ENCODE results near the gene CNNM1. TPM values are rescaled to one million over a fixed set of nuclear protein-coding genes. Genes with fewer than 3 reads are reported as not detected.
A peak's percentile ranks its signal among the peaks of the same experiment; 100 is the strongest.

The CNNM1 gene
- total and polyA plus RNA-seq, 2 donors (not counting 1 experiment from before 2014, with no cell fraction given), result not detected

GRCh38 chr10:99431190-99431760, 102.1 kb downstream of the CNNM1 start:
- ATAC-seq (ENCODE audit: low read depth) (no peak), DNase-seq (peak; percentile 63)
- H3K27me3 ChIP-seq (replicated peaks in 1 of 4; ENCODE audit: control extremely low read depth in 1 of 4, control insufficient read depth in 3 of 4, insufficient read depth in 4 of 4, low read length in 3 of 4), result no peaks in the 10 kb centered on the region
- H3K36me3 ChIP-seq (replicated peaks in 1 of 2; ENCODE audit: control extremely low read depth in 1 of 2, control insufficient read depth in 1 of 2, extremely low read depth in 1 of 2, insufficient read depth in 2 of 2, low read length in 1 of 2), result no peaks in the 10 kb centered on the region
- Mint-ChIP-seq H3K4me1 (peaks cover 28% of the 10 kb centered on the region), H3K27ac (peak overlapping the region; percentile 96), H3K9me3 (ENCODE audit: insufficient read depth) (no peaks in the 10 kb centered on the region), H3K27me3 (no peaks in the 10 kb centered on the region), H3K4me3 (peak overlapping the region; percentile 99)
- H3K9me3 ChIP-seq (ENCODE audit: control extremely low read depth in 1 of 3, control insufficient read depth in 2 of 3, insufficient read depth in 1 of 3, low read length in 2 of 3), result no peaks in the 10 kb centered on the region
- ChIA-PET CTCF (interaction anchor here (1.0 to 2.1 kb wide), 4 partner anchors 8 to 186 kb away, joined by 3 to 9 read pairs (median 3); no protein-coding TSS in a partner anchor), POLR2A (interaction anchor here (2.1 kb wide), 1 partner anchor 189 kb away, joined by 11 read pairs; the partner anchor contains the start of gene SLC25A28)
- no peaks in the 10 kb centered on the region for H4K20me1 ChIP-seq (ENCODE audit: control insufficient read depth, insufficient read depth, low read length, poor library complexity, severe bottlenecking)
- peak overlapping the region; percentile 81 to 85 for H3K27ac ChIP-seq (ENCODE audit: low read length in 2 of 2)
- H3K9ac ChIP-seq (ENCODE audit: low read length), result peak overlapping the region; percentile 80
- peak overlapping the region; percentile 95 for H2AFZ ChIP-seq (ENCODE audit: insufficient read depth, low read depth, low read length, poor library complexity, severe bottlenecking)
- peak overlapping the region; percentile 72 to 87 (median 76) for H3K4me3 ChIP-seq (ENCODE audit: control extremely low read depth in 1 of 5, extremely low read depth in 1 of 5, insufficient read depth in 1 of 5, low read depth in 2 of 5, low read length in 4 of 5)
- H3K4me1 ChIP-seq (ENCODE audit: control insufficient read depth in 2 of 2, insufficient read depth in 2 of 2, low read length in 2 of 2), result peaks cover 13 to 21% of the 10 kb centered on the region in 2 donors
- TF ChIP-seq EZH2 (IDR thresholded peaks at IDR 0.05; ENCODE audit: borderline replicate concordance, insufficient read depth, low read depth, low read length, poor library complexity, severe bottlenecking) (no peak), CTCF (IDR thresholded peaks at IDR 0.05) (no peak)
- H3K4me2 ChIP-seq (replicated peaks; ENCODE audit: low read depth, low read length, poor library complexity, severe bottlenecking), result peak overlapping the region; percentile 90
- intact Hi-C loops (cut with micrococcal nuclease), result loop anchor here (5.0 kb wide), 2 partner anchors 1106 to 1481 kb away; partner anchors contain the start of genes HIF1AN and SLF2
- WGBS (ENCODE audit: insufficient coverage), result 2% methylated on average over 20 of the region's 20 CpGs
- H3K79me2 ChIP-seq (ENCODE audit: control insufficient read depth, insufficient read depth, low read length), result peaks cover 3% of the 10 kb centered on the region

- H3K4me3 ChIP-seq (ENCODE audit: control extremely low read depth in 1 of 5, extremely low read depth in 1 of 5, insufficient read depth in 1 of 5, low read depth in 2 of 5, low read length in 4 of 5), result peak overlapping the region in 1 of 5 experiments; percentile 87
- H3K9me3 Mint-ChIP-seq (ENCODE audit: insufficient read depth), result no peaks in the 10 kb centered on the region
- H3K4me3 Mint-ChIP-seq, result peak overlapping the region; percentile 78
- H3K36me3 ChIP-seq (replicated peaks in 1 of 2; ENCODE audit: control extremely low read depth in 1 of 2, control insufficient read depth in 1 of 2, extremely low read depth in 1 of 2, insufficient read depth in 2 of 2, low read length in 1 of 2), result no peaks in the 10 kb centered on the region
- peak overlapping the region; percentile 90 for H3K4me2 ChIP-seq (replicated peaks; ENCODE audit: low read depth, low read length, poor library complexity, severe bottlenecking)
- H3K27ac ChIP-seq (ENCODE audit: low read length in 2 of 2), result no peak overlapping the region
- H3K79me2 ChIP-seq (ENCODE audit: control insufficient read depth, insufficient read depth, low read length), result peaks cover 3% of the 10 kb centered on the region
- H3K4me1 Mint-ChIP-seq, result peaks cover 28% of the 10 kb centered on the region
- intact Hi-C loops (cut with micrococcal nuclease), result loop anchor here (5.0 kb wide), 2 partner anchors 1105 to 1480 kb away; partner anchors contain the start of genes HIF1AN and SLF2
- TF ChIP-seq CTCF (IDR thresholded peaks at IDR 0.05) (no peak), EZH2 (IDR thresholded peaks at IDR 0.05; ENCODE audit: borderline replicate concordance, insufficient read depth, low read depth, low read length, poor library complexity, severe bottlenecking) (no peak)
- no peaks in the 10 kb centered on the region for H3K27me3 Mint-ChIP-seq
- H3K27me3 ChIP-seq (replicated peaks in 1 of 4; ENCODE audit: control extremely low read depth in 1 of 4, control insufficient read depth in 3 of 4, insufficient read depth in 4 of 4, low read length in 3 of 4), result no peaks in the 10 kb centered on the region
- DNase-seq, result no peak
- WGBS (ENCODE audit: insufficient coverage), result 100% methylated on average over 1 of the region's 4 CpGs
- no peak overlapping the region for H2AFZ ChIP-seq (ENCODE audit: insufficient read depth, low read depth, low read length, poor library complexity, severe bottlenecking)
- H3K9ac ChIP-seq (ENCODE audit: low read length), result no peak overlapping the region
- H3K4me1 ChIP-seq (ENCODE audit: control insufficient read depth in 2 of 2, insufficient read depth in 2 of 2, low read length in 2 of 2), result peaks cover 13 to 21% of the 10 kb centered on the region in 2 donors
- H4K20me1 ChIP-seq (ENCODE audit: control insufficient read depth, insufficient read depth, low read length, poor library complexity, severe bottlenecking), result no peaks in the 10 kb centered on the region
- CTCF ChIA-PET, result no interaction called here
- ATAC-seq (ENCODE audit: low read depth), result no peak
- H3K9me3 ChIP-seq (ENCODE audit: control extremely low read depth in 1 of 3, control insufficient read depth in 2 of 3, insufficient read depth in 1 of 3, low read length in 2 of 3), result no peaks in the 10 kb centered on the region
- POLR2A ChIA-PET, result interaction anchor here (0.7 kb wide), 1 partner anchor 1991 kb away, joined by 6 read pairs; no protein-coding TSS in a partner anchor
- peak overlapping the region; percentile 46 for H3K27ac Mint-ChIP-seq
Measured at GRCh38 chr10:99432047-99432446, 102.9 kb downstream of the CNNM1 start.

All from B cell (primary cell).